ENCODE data around the gene ITIH5.

ITIH5 gene

DNA sequence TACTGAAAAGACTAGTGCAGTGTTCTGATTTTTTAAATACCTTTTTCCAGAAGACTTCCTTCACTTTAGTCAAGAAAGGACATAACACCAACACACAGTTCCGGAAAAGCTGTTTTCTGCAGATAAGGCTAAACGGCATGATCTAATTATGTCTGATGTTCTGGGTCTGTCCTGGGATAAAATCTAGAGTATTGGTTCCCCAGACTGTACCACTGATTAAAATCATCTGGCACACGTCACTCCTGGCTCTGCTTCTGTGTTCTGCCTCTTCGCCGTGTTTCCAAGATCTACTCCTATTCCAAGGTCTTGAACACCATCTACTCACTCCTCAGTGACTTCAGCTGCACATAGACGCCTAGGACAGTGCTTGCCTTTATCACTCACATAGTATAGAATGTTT lies 155.2 kb downstream of the ITIH5 start:
- ChIA-PET POLR2A (no interaction called here), CTCF (no interaction called here)
- TF ChIP-seq LEF1 (IDR thresholded peaks at IDR 0.05; ENCODE audit: borderline replicate concordance) (no peak), ELF4 (IDR thresholded peaks at IDR 0.05) (no peak), ZNF384 (IDR thresholded peaks at IDR 0.05) (no peak), SP1 (IDR thresholded peaks at IDR 0.05) (no peak), TARDBP (IDR thresholded peaks at IDR 0.05) (no peak), L3MBTL2 (conservative IDR thresholded peaks at IDR 0.05) (no peak), ARNT (IDR thresholded peaks at IDR 0.05) (no peak), HDGF (IDR thresholded peaks at IDR 0.05; ENCODE audit: borderline replicate concordance) (no peak), NFRKB (IDR thresholded peaks at IDR 0.05) (no peak), BHLHE40 (IDR thresholded peaks at IDR 0.05; ENCODE audit: borderline replicate concordance) (no peak), FOXK2 (IDR thresholded peaks at IDR 0.05) (no peak), CTBP1 (IDR thresholded peaks at IDR 0.05; ENCODE audit: borderline replicate concordance) (no peak), FOXM1 (IDR thresholded peaks at IDR 0.05; ENCODE audit: borderline replicate concordance) (no peak), FOXA1 (IDR thresholded peaks at IDR 0.05) (no peak), SUZ12 (IDR thresholded peaks at IDR 0.05) (no peak)
- TF ChIP-seq, protein P1, sequence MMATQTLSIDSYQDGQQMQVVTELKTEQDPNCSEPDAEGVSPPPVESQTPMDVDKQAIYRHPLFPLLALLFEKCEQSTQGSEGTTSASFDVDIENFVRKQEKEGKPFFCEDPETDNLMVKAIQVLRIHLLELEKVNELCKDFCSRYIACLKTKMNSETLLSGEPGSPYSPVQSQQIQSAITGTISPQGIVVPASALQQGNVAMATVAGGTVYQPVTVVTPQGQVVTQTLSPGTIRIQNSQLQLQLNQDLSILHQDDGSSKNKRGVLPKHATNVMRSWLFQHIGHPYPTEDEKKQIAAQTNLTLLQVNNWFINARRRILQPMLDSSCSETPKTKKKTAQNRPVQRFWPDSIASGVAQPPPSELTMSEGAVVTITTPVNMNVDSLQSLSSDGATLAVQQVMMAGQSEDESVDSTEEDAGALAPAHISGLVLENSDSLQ (IDR thresholded peaks at IDR 0.05), result no peak
- no peak for DNase-seq (ENCODE audit: extremely low spot score)

Data from HEK293T (cell line).